HepG2 (cell line): ENCODE measurements around the gene MVP. TPM values are rescaled to one million over a fixed set of nuclear protein-coding genes. Genes with fewer than 3 reads are reported as not detected.

Experiments
- EED ChIP-seq: sonication (generic); formaldehyde crosslinking; IDR thresholded peaks from 2 replicates; pipeline ENCODE4 v1.5.0; 2020; ENCODE audit warnings: mild to moderate bottlenecking, missing genetic modification reagents
- ESRRA ChIP-seq: sonication (generic); formaldehyde crosslinking; IDR thresholded peaks from 2 replicates; pipeline ENCODE4 v1.5.1; 2020; ENCODE audit warnings: mild to moderate bottlenecking, low read depth, missing genetic modification reagents
- KMT2A ChIP-seq: sonication (generic); formaldehyde crosslinking; IDR thresholded peaks from 2 replicates; pipeline ENCODE4 v1.4.0; 2020; ENCODE audit warnings: missing genetic modification reagents
- MATR3 ChIP-seq: sonication (generic); formaldehyde crosslinking; IDR thresholded peaks from 2 replicates; pipeline ENCODE4 v1.4.0; 2020; ENCODE audit warnings: missing genetic modification reagents
- TARDBP ChIP-seq: sonication (generic); formaldehyde crosslinking; IDR thresholded peaks from 2 replicates; pipeline ENCODE4 v1.8.0; 2022; ENCODE audit warnings: mild to moderate bottlenecking, missing genetic modification reagents
- TBL1XR1 ChIP-seq: fragments of 150-350 bp; IDR thresholded peaks from 2 replicates; pipeline ENCODE4 v1.6.1; 2014; ENCODE audit warnings: borderline replicate concordance, low read length; ENCODE audit not compliant: partially characterized antibody
- TBP ChIP-seq: sonication (generic); formaldehyde crosslinking; IDR thresholded peaks from 2 replicates; pipeline ENCODE4 v1.5.0; 2020; ENCODE audit warnings: missing genetic modification reagents
- YEATS4 ChIP-seq: sonication (generic); formaldehyde crosslinking; IDR thresholded peaks from 2 replicates; pipeline ENCODE4 v1.4.0; 2020; ENCODE audit warnings: missing genetic modification reagents, borderline replicate concordance
- ZFP41 ChIP-seq: sonication (generic); formaldehyde crosslinking; IDR thresholded peaks from 2 replicates; pipeline ENCODE4 v1.4.0; 2020; ENCODE audit warnings: mild to moderate bottlenecking, missing genetic modification reagents, borderline replicate concordance
- ZNF12 ChIP-seq: sonication (generic); formaldehyde crosslinking; IDR thresholded peaks from 2 replicates; pipeline ENCODE4 v1.5.0; 2020; ENCODE audit warnings: missing genetic modification reagents
- ZNF451 ChIP-seq: sonication (generic); formaldehyde crosslinking; IDR thresholded peaks from 2 replicates; pipeline ENCODE4 v1.5.0; 2020; ENCODE audit warnings: mild to moderate bottlenecking, missing genetic modification reagents
- ZNF724P ChIP-seq: sonication (generic); formaldehyde crosslinking; IDR thresholded peaks from 2 replicates; pipeline ENCODE4 v1.8.0; 2022; ENCODE audit warnings: missing genetic modification reagents, borderline replicate concordance
- ZNF777 ChIP-seq: sonication (generic); formaldehyde crosslinking; IDR thresholded peaks from 2 replicates; pipeline ENCODE4 v1.4.0; 2020; ENCODE audit warnings: missing genetic modification reagents
- ZNF891 ChIP-seq: sonication (generic); formaldehyde crosslinking; IDR thresholded peaks from 2 replicates; pipeline ENCODE4 v1.5.0; 2020; ENCODE audit warnings: mild to moderate bottlenecking, missing genetic modification reagents
- polyA plus RNA-seq, 8 experiments: library from polyadenylated mRNA; depleted of rRNA in 3 of 8; stranded (reverse) in 7 of 8; unstranded in 1 of 8; fragments of >200 nt; fragmentation: Illumina TruSeq in 4 of 8; extraction: Trizol in 4 of 8; gene quantifications; 2 replicates each; pipeline versions ENCODE4 v1.2.1 to v1.2.3, GENCODE V29; 2011 to 2016; ENCODE audit warnings: low read depth in 4 of 8, missing spikeins in 1 of 8, mixed read lengths in 1 of 8; ENCODE audit not compliant: insufficient read depth in 1 of 8
- total RNA-seq, 5 experiments: library from RNA; depleted of rRNA; stranded (reverse); fragments of >200 nt; fragmentation: Illumina TruSeq; extraction: Trizol; gene quantifications; 2 replicates each; pipeline ENCODE4 v1.2.3, GENCODE V29; 2016; ENCODE audit warnings: low read depth in 1 of 5
- TF ChIP-seq, protein P1 (sequence below): IDR thresholded peaks from 2 replicates; pipeline ENCODE4 v1.6.1; 2016; ENCODE audit warnings: missing compliant biosample characterization, missing genetic modification reagents, borderline replicate concordance
- TF ChIP-seq, protein P2 (sequence below): sonication (generic); formaldehyde crosslinking; IDR thresholded peaks from 2 replicates; pipeline ENCODE4 v1.9.0; 2021; ENCODE audit warnings: missing genetic modification reagents, borderline replicate concordance
- TF ChIP-seq, protein P3 (sequence below): sonication (generic); formaldehyde crosslinking; conservative IDR thresholded peaks from 2 replicates; pipeline ENCODE4 v1.8.1; 2023; ENCODE audit warnings: missing genetic modification reagents
- TF ChIP-seq, protein P4 (sequence below): sonication (generic); formaldehyde crosslinking; IDR thresholded peaks from 2 replicates; pipeline ENCODE4 v1.4.0; 2020; ENCODE audit warnings: mild to moderate bottlenecking, low read depth, missing genetic modification reagents
- TF ChIP-seq, protein P5 (sequence below): sonication (generic); formaldehyde crosslinking; IDR thresholded peaks from 2 replicates; pipeline ENCODE4 v1.5.0; 2020; ENCODE audit warnings: missing genetic modification reagents

The MVP gene
- total and polyA plus RNA-seq, 2 of the 13 experiments (the other 11 are each of a cell fraction or from before 2014, with no cell fraction given), result 22.9 to 43.5 TPM

DNA sequence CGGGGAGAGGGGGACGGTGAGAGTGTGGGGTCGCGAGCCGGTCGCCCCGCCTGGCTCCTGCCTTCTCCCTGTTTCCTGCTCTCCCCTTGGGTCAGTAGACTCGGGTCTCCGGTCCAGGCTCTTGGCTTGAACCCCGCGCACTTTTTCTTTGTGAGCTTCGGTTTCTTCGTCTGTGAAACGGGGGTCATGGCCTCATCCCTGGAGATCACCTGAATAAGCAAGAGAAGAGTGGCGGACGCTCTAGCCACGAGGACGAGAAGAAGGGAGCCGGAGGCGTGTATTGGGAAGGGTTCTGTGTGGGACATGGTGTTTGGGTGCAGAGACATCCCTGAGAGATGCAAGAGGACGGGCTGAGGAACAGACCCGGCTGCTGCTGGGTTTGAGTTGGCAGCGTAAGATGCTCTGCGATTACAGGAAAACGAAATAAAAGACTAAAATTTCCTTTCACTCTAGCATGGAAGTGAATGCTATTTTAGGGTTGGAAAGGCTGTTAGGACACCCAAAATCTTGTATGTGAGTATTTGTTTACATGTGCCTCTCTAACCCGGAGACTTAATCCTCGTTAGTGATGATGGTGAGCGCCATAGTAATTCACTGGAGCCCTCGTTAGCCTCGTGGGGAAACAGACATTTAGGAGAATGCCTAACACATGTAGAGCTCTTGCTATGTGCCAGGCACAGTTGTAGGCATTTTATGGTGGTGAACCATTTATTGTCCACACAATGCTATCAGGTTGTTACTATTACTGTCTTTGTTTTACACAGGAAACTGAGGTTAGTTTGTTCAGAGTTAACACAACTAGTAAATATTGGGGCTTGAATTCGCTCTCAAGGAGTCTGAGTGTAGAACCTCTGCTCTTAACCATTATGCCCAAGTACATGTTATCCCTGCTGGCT lies 29.1 kb upstream of the MVP start (continued):
- no peak; the same call in 1 of the 2 replicates for TF ChIP-seq YEATS4
- no peak; the same call in 1 of the 2 replicates for TF ChIP-seq ZNF777
- 0 out of 2 replicates have a peak, but pooled peaks have one; percentile 14 for TF ChIP-seq ZFP41 (CRISPR knock-in tag)
- TF ChIP-seq, protein P1, sequence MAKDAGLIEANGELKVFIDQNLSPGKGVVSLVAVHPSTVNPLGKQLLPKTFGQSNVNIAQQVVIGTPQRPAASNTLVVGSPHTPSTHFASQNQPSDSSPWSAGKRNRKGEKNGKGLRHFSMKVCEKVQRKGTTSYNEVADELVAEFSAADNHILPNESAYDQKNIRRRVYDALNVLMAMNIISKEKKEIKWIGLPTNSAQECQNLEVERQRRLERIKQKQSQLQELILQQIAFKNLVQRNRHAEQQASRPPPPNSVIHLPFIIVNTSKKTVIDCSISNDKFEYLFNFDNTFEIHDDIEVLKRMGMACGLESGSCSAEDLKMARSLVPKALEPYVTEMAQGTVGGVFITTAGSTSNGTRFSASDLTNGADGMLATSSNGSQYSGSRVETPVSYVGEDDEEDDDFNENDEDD (CRISPR knock-in tag), result no peak
- TF ChIP-seq, protein P2, sequence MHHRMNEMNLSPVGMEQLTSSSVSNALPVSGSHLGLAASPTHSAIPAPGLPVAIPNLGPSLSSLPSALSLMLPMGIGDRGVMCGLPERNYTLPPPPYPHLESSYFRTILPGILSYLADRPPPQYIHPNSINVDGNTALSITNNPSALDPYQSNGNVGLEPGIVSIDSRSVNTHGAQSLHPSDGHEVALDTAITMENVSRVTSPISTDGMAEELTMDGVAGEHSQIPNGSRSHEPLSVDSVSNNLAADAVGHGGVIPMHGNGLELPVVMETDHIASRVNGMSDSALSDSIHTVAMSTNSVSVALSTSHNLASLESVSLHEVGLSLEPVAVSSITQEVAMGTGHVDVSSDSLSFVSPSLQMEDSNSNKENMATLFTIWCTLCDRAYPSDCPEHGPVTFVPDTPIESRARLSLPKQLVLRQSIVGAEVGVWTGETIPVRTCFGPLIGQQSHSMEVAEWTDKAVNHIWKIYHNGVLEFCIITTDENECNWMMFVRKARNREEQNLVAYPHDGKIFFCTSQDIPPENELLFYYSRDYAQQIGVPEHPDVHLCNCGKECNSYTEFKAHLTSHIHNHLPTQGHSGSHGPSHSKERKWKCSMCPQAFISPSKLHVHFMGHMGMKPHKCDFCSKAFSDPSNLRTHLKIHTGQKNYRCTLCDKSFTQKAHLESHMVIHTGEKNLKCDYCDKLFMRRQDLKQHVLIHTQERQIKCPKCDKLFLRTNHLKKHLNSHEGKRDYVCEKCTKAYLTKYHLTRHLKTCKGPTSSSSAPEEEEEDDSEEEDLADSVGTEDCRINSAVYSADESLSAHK, result no peak
- no peak for TF ChIP-seq EED (CRISPR knock-in tag)
- TF ChIP-seq TBL1XR1, result no peak
- no peak for TF ChIP-seq KMT2A (CRISPR knock-in tag)
- TF ChIP-seq ESRRA (CRISPR knock-in tag), result no peak
- TF ChIP-seq, protein P3, sequence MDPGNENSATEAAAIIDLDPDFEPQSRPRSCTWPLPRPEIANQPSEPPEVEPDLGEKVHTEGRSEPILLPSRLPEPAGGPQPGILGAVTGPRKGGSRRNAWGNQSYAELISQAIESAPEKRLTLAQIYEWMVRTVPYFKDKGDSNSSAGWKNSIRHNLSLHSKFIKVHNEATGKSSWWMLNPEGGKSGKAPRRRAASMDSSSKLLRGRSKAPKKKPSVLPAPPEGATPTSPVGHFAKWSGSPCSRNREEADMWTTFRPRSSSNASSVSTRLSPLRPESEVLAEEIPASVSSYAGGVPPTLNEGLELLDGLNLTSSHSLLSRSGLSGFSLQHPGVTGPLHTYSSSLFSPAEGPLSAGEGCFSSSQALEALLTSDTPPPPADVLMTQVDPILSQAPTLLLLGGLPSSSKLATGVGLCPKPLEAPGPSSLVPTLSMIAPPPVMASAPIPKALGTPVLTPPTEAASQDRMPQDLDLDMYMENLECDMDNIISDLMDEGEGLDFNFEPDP (CRISPR knock-in tag), result no peak
- TF ChIP-seq ZNF724P (CRISPR knock-in tag), result no peak
- no peak for TF ChIP-seq ZNF451 (CRISPR knock-in tag)
- no peak for TF ChIP-seq MATR3
- TF ChIP-seq TARDBP (CRISPR knock-in tag), result no peak
- TF ChIP-seq, protein P4, sequence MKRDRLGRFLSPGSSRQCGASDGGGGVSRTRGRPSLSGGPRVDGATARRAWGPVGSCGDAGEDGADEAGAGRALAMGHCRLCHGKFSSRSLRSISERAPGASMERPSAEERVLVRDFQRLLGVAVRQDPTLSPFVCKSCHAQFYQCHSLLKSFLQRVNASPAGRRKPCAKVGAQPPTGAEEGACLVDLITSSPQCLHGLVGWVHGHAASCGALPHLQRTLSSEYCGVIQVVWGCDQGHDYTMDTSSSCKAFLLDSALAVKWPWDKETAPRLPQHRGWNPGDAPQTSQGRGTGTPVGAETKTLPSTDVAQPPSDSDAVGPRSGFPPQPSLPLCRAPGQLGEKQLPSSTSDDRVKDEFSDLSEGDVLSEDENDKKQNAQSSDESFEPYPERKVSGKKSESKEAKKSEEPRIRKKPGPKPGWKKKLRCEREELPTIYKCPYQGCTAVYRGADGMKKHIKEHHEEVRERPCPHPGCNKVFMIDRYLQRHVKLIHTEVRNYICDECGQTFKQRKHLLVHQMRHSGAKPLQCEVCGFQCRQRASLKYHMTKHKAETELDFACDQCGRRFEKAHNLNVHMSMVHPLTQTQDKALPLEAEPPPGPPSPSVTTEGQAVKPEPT (CRISPR knock-in tag), result no peak
- TF ChIP-seq ZNF891, result no peak; the same call in 1 of the 2 replicates
- TF ChIP-seq, protein P5, sequence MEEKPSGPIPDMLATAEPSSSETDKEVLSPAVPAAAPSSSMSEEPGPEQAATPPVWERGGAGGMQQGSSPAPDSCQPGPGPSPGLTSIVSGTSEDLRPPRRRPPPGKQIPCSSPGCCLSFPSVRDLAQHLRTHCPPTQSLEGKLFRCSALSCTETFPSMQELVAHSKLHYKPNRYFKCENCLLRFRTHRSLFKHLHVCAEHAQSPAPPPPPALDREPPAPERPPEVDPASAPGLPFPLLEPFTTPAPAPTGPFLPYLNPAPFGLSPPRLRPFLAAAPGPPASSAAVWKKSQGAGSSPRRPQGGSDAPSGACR (CRISPR knock-in tag), result no peak
- TF ChIP-seq ZNF12 (CRISPR knock-in tag), result no peak
- no peak for TF ChIP-seq TBP (CRISPR knock-in tag)
